ENCODE measurements around the gene PAK1IP1. TPM values are rescaled to one million over a fixed set of nuclear protein-coding genes. Genes with fewer than 3 reads are reported as not detected.
A peak's percentile ranks its signal among the peaks of the same experiment; 100 is the strongest.
"Not testable (repeated sequence)": the region's sequence is repeated elsewhere in the genome, so short reads cannot be mapped to it uniquely, and the experiment has no call there.

Gene PAK1IP1
- total and polyA plus RNA-seq, 2 experiments from 2014 or later: 22.8 to 28.1 TPM

- no peaks in the 10 kb centered on the region for H3K27me3 ChIP-seq (replicated peaks; ENCODE audit: insufficient read depth)
- H3K9me2 ChIP-seq (ENCODE audit: insufficient read depth): no peaks in the 10 kb centered on the region
- H3K9ac ChIP-seq: no peak overlapping the region
- no peak overlapping the region for H3K4me2 ChIP-seq (ENCODE audit: unreplicated experiment)
- peaks cover 35% of the 10 kb centered on the region for H3K36me3 ChIP-seq (ENCODE audit: low read depth)
- H3K9me3 ChIP-seq (ENCODE audit: low read depth): no peaks in the 10 kb centered on the region
- H3K4me1 ChIP-seq (ENCODE audit: insufficient read depth): peaks cover 12% of the 10 kb centered on the region
- H3K79me2 ChIP-seq (ENCODE audit: insufficient read depth): peaks cover 28% of the 10 kb centered on the region
- 80 to 85% methylated on average over 3 of the region's 3 CpGs for WGBS, 2 experiments (ENCODE audit: low coverage in 1 of 2, low lambda C conversion rate in 2 of 2, missing lambda C conversion rate in 2 of 2)
- DNase-seq: no peak
- TF ChIP-seq EZH2phosphoT487 (IDR thresholded peaks at IDR 0.05; ENCODE audit: insufficient read depth, low read depth) (no peak), EZH2 (IDR thresholded peaks at IDR 0.05; ENCODE audit: insufficient read depth, poor library complexity, severe bottlenecking) (no peak)
- H3K4me3 ChIP-seq: no peak overlapping the region
- no peak overlapping the region for H2AFZ ChIP-seq
- peaks cover 27% of the 10 kb centered on the region for H3F3A ChIP-seq (ENCODE audit: insufficient read depth)
- no peak overlapping the region for H3K27ac ChIP-seq
- in situ Hi-C loops (cut with MboI): no loop called here
- H4K20me1 ChIP-seq (ENCODE audit: insufficient read depth): no peaks in the 10 kb centered on the region
Measured at GRCh38 chr6:10730254-10730653, 35.5 kb downstream of the PAK1IP1 start.

- 94 to 96% methylated on average over 17 of the region's 17 CpGs for WGBS, 2 experiments (ENCODE audit: low coverage in 1 of 2, low lambda C conversion rate in 2 of 2, missing lambda C conversion rate in 2 of 2)
- Histone ChIP-seq H3K4me2 (ENCODE audit: unreplicated experiment) (no peak overlapping the region), H4K20me1 (ENCODE audit: insufficient read depth) (no peaks in the 10 kb centered on the region), H3K27me3 (replicated peaks; ENCODE audit: insufficient read depth) (no peaks in the 10 kb centered on the region), H3K36me3 (ENCODE audit: low read depth) (peaks cover 31% of the 10 kb centered on the region), H3K4me3 (no peak overlapping the region), H3F3A (ENCODE audit: insufficient read depth) (peaks cover 33% of the 10 kb centered on the region), H3K9me3 (ENCODE audit: low read depth) (no peaks in the 10 kb centered on the region), H3K4me1 (ENCODE audit: insufficient read depth) (peaks cover 15% of the 10 kb centered on the region), H2AFZ (no peak overlapping the region), H3K9ac (no peak overlapping the region), H3K27ac (no peak overlapping the region), H3K79me2 (ENCODE audit: insufficient read depth) (peaks cover 23% of the 10 kb centered on the region), H3K9me2 (ENCODE audit: insufficient read depth) (no peaks in the 10 kb centered on the region)
- in situ Hi-C loops (cut with MboI): no loop called here
- TF ChIP-seq EZH2phosphoT487 (IDR thresholded peaks at IDR 0.05; ENCODE audit: insufficient read depth, low read depth) (no peak), EZH2 (IDR thresholded peaks at IDR 0.05; ENCODE audit: insufficient read depth, poor library complexity, severe bottlenecking) (no peak)
- no peak for DNase-seq
Measured at GRCh38 chr6:10733151-10733715, 38.5 kb downstream of the PAK1IP1 start.

GRCh38 chr6:10733863-10734262 is 39.1 kb downstream of the PAK1IP1 start:
- H3K36me3 ChIP-seq (ENCODE audit: low read depth): peaks cover 31% of the 10 kb centered on the region
- H3K9ac ChIP-seq: no peak overlapping the region
- H4K20me1 ChIP-seq (ENCODE audit: insufficient read depth): no peaks in the 10 kb centered on the region
- H3K79me2 ChIP-seq (ENCODE audit: insufficient read depth): peaks cover 29% of the 10 kb centered on the region
- in situ Hi-C loops (cut with MboI): no loop called here
- H3K4me1 ChIP-seq (ENCODE audit: insufficient read depth): peaks cover 15% of the 10 kb centered on the region
- no peaks in the 10 kb centered on the region for H3K9me3 ChIP-seq (ENCODE audit: low read depth)
- 96 to 99% methylated on average over 3 of the region's 3 CpGs for WGBS, 2 experiments (ENCODE audit: low coverage in 1 of 2, low lambda C conversion rate in 2 of 2, missing lambda C conversion rate in 2 of 2)
- H3F3A ChIP-seq (ENCODE audit: insufficient read depth): peaks cover 33% of the 10 kb centered on the region
- no peaks in the 10 kb centered on the region for H3K9me2 ChIP-seq (ENCODE audit: insufficient read depth)
- H3K27me3 ChIP-seq (replicated peaks; ENCODE audit: insufficient read depth): no peaks in the 10 kb centered on the region
- TF ChIP-seq EZH2phosphoT487 (IDR thresholded peaks at IDR 0.05; ENCODE audit: insufficient read depth, low read depth) (no peak), EZH2 (IDR thresholded peaks at IDR 0.05; ENCODE audit: insufficient read depth, poor library complexity, severe bottlenecking) (no peak)
- DNase-seq: no peak
- H3K4me3 ChIP-seq: no peak overlapping the region
- H2AFZ ChIP-seq: no peak overlapping the region
- H3K27ac ChIP-seq: peak overlapping the region; percentile 66
- H3K4me2 ChIP-seq (ENCODE audit: unreplicated experiment): no peak overlapping the region

GRCh38 chr6:10736731-10737130 is 42.0 kb downstream of the PAK1IP1 start:
- H2AFZ ChIP-seq: no peak overlapping the region
- no peaks in the 10 kb centered on the region for H3K9me3 ChIP-seq (ENCODE audit: low read depth)
- no peaks in the 10 kb centered on the region for H4K20me1 ChIP-seq (ENCODE audit: insufficient read depth)
- no peaks in the 10 kb centered on the region for H3K9me2 ChIP-seq (ENCODE audit: insufficient read depth)
- peaks cover 29% of the 10 kb centered on the region for H3K79me2 ChIP-seq (ENCODE audit: insufficient read depth)
- no peak overlapping the region for H3K4me2 ChIP-seq (ENCODE audit: unreplicated experiment)
- no peaks in the 10 kb centered on the region for H3K27me3 ChIP-seq (replicated peaks; ENCODE audit: insufficient read depth)
- no peak overlapping the region for H3K4me3 ChIP-seq
- H3F3A ChIP-seq (ENCODE audit: insufficient read depth): peaks cover 33% of the 10 kb centered on the region
- no peak overlapping the region for H3K9ac ChIP-seq
- WGBS, 2 experiments (ENCODE audit: low coverage in 1 of 2, low lambda C conversion rate in 2 of 2, missing lambda C conversion rate in 2 of 2): 13 to 20% methylated on average over 2 of the region's 2 CpGs
- peaks cover 15% of the 10 kb centered on the region for H3K4me1 ChIP-seq (ENCODE audit: insufficient read depth)
- DNase-seq: no peak
- TF ChIP-seq EZH2 (IDR thresholded peaks at IDR 0.05; ENCODE audit: insufficient read depth, poor library complexity, severe bottlenecking) (no peak), EZH2phosphoT487 (IDR thresholded peaks at IDR 0.05; ENCODE audit: insufficient read depth, low read depth) (no peak)
- peaks cover 13% of the 10 kb centered on the region; the same call in 1 of the 2 replicates for H3K36me3 ChIP-seq (ENCODE audit: low read depth)
- no peak overlapping the region for H3K27ac ChIP-seq
- in situ Hi-C loops (cut with MboI): no loop called here

GRCh38 chr6:10740061-10740460 is 45.3 kb downstream of the PAK1IP1 start:
- Histone ChIP-seq H3K27ac (no peak overlapping the region), H3K4me2 (ENCODE audit: unreplicated experiment) (no peak overlapping the region), H3F3A (ENCODE audit: insufficient read depth) (peaks cover 8% of the 10 kb centered on the region), H3K36me3 (ENCODE audit: low read depth) (no peaks in the 10 kb centered on the region), H3K9me2 (ENCODE audit: insufficient read depth) (no peaks in the 10 kb centered on the region), H4K20me1 (ENCODE audit: insufficient read depth) (no peaks in the 10 kb centered on the region), H3K27me3 (replicated peaks; ENCODE audit: insufficient read depth) (no peaks in the 10 kb centered on the region), H3K4me3 (no peak overlapping the region), H2AFZ (no peak overlapping the region), H3K79me2 (ENCODE audit: insufficient read depth) (peaks cover 29% of the 10 kb centered on the region), H3K4me1 (ENCODE audit: insufficient read depth) (peaks cover 5% of the 10 kb centered on the region), H3K9ac (no peak overlapping the region), H3K9me3 (ENCODE audit: low read depth) (no peaks in the 10 kb centered on the region)
- in situ Hi-C loops (cut with MboI): no loop called here
- DNase-seq: no peak
- TF ChIP-seq EZH2phosphoT487 (IDR thresholded peaks at IDR 0.05; ENCODE audit: insufficient read depth, low read depth) (no peak), EZH2 (IDR thresholded peaks at IDR 0.05; ENCODE audit: insufficient read depth, poor library complexity, severe bottlenecking) (no peak)

- H3K27me3 ChIP-seq (replicated peaks; ENCODE audit: insufficient read depth); H3K4me3 ChIP-seq; H3K9ac ChIP-seq; H3K27ac ChIP-seq; H3K4me2 ChIP-seq (ENCODE audit: unreplicated experiment); H3K9me2 ChIP-seq (ENCODE audit: insufficient read depth); DNase-seq; H3K4me1 ChIP-seq (ENCODE audit: insufficient read depth); H3K36me3 ChIP-seq (ENCODE audit: low read depth); in situ Hi-C loops (cut with MboI); H4K20me1 ChIP-seq (ENCODE audit: insufficient read depth); H3K9me3 ChIP-seq (ENCODE audit: low read depth); H2AFZ ChIP-seq: not testable (repeated sequence)
- H3K79me2 ChIP-seq (ENCODE audit: insufficient read depth): peaks cover 22% of the 10 kb centered on the region
- 75 to 78% methylated on average over 4 of the region's 4 CpGs for WGBS, 2 experiments (ENCODE audit: low coverage in 1 of 2, low lambda C conversion rate in 2 of 2, missing lambda C conversion rate in 2 of 2)
- H3F3A ChIP-seq (ENCODE audit: insufficient read depth): peaks cover 12% of the 10 kb centered on the region; the same call in 1 of the 2 replicates
Measured at GRCh38 chr6:10741643-10742042, 46.9 kb downstream of the PAK1IP1 start.

Data from GM23248 (cell line).